GM12875 (cell line): ENCODE results near the gene SAMD9L.
A peak's percentile ranks its signal among the peaks of the same experiment; 100 is the strongest.

Experiments
- H3K4me3 ChIP-seq: one replicate; pipeline ENCODE4 v1.5.1; 2011; ENCODE audit warnings: low read depth, low read length, control low read depth
- TF ChIP-seq, protein P1 (sequence below): IDR thresholded peaks from 2 replicates; pipeline ENCODE4 v1.5.1; 2011; ENCODE audit warnings: low read depth, mild to moderate bottlenecking, control low read depth, inconsistent platforms, low read length, moderate library complexity, borderline replicate concordance; ENCODE audit not compliant: insufficient read depth

SAMD9L gene

DNA sequence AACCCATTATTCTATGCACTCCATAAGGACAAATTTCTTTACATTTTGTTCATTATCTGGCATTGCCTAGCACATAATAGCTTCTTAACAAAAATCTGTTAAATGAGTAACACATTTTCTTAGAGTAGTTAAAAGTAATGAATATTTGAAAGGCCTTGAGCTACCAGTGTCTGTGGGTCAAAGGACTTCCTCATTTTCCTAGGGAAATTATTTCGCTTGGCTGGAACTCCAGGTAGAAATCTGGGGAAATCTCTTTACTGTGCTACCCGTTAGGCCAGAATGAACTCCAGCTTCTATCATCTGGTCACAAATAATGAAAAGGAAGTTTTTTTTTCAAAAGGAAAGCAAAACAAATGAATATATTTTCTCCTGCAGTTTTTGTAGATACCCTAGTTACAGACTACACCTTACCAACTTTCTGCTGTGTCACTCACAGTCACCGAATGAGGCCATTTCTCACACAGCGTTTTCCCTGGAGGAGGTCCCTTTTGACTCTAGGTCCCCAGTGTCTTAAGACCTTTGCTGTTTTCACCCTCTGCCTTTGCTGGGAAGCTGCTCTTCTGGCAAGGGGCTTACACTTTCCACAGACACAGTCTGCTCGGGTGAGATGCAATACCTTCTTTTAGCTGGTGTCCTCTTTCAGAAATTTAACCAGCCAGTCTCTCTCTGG, 1.6 kb downstream of the SAMD9L start:
- peak overlapping the region; percentile 44 for H3K4me3 ChIP-seq
- TF ChIP-seq, protein P1, sequence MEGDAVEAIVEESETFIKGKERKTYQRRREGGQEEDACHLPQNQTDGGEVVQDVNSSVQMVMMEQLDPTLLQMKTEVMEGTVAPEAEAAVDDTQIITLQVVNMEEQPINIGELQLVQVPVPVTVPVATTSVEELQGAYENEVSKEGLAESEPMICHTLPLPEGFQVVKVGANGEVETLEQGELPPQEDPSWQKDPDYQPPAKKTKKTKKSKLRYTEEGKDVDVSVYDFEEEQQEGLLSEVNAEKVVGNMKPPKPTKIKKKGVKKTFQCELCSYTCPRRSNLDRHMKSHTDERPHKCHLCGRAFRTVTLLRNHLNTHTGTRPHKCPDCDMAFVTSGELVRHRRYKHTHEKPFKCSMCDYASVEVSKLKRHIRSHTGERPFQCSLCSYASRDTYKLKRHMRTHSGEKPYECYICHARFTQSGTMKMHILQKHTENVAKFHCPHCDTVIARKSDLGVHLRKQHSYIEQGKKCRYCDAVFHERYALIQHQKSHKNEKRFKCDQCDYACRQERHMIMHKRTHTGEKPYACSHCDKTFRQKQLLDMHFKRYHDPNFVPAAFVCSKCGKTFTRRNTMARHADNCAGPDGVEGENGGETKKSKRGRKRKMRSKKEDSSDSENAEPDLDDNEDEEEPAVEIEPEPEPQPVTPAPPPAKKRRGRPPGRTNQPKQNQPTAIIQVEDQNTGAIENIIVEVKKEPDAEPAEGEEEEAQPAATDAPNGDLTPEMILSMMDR: no peak

DNA sequence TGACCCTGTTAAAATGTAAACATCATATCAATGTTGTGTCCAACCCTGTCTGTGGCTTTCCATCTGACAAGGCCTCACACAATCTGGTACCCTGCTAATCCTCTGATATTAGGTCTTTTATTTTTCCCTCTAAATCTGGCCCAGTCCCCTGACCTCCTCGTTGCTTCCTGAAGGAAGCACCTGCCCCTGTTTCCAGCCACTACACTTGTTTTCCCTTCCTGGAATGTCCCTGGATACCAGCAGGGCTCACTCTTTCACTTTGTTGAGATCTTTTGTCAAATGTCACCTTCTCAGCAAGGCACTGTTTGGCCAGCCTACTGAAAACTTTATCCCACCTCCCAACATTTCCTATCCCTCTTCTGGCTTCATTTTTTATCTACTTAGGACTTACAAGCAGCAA, 2.1 kb downstream of the SAMD9L start:
- TF ChIP-seq, protein P1: no peak
- H3K4me3 ChIP-seq: no peak overlapping the region

DNA sequence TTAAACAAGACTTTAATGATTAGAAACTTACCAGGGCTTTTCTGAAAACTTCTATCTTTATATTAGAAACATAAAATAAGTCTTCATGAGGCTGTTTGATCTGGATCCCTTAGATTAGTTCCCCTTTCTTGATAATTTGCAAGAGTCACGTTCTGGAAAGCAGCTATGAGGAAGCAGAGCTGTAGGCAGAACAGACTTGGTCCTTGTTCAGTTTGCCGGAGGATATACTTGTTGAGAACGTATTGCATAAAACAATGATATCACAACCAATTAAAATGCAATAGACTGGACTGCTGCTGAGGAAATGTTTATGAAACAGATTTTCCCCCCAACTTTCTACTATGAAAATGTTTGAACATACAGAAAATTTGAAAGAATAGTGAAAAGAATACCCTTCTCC, 2.8 kb downstream of the SAMD9L start:
- TF ChIP-seq, protein P1: no peak
- H3K4me3 ChIP-seq: no peak overlapping the region

DNA sequence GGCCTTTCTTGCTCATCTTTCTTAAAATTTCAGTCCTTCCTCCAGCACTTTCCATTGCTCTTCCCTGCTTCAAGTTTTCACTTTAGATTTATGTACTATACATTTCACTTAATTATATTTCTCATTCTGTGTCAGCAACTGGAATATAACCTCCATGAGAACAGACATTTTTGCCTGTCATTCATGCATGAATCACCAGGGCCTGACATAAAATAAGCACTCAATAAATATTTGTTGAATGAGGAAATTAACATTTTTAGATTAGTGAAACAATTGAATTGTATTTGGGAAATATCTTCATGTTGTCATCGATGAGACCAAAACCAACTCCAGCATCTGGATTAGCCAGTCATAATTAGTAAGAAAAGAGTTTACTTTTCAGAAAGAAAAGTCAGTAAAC, 6.1 kb downstream of the SAMD9L start:
- no peak overlapping the region for H3K4me3 ChIP-seq
- TF ChIP-seq, protein P1: no peak

DNA sequence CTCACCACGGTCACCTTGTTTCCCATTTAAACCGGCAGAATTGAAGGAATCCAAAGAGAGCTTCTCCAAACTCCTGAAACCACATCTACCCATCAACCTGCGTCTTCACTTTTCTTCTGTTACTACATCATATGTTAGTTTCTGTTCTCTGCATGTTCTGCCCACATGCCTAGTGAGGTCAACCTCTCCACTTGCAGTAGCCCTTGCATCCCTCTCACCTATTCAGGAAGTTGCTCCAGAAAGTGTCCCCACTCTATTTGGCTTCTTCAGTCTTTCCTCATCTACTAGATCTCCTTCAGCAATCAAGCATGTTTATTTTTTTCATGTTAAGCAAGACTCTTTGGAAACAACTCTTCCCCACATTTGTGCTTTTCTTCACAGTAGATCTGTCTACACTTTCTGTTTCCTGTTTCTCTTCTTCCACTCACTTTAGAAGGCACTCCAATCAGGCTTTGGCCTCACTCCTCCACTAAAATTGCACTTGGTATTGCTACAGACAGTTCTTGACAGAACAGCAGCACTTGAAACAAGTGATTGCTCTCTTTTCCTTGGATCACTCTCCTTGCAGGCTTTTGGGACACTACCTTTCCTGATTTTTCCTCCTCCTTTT, 7.5 kb downstream of the SAMD9L start:
- no peak overlapping the region for H3K4me3 ChIP-seq

DNA sequence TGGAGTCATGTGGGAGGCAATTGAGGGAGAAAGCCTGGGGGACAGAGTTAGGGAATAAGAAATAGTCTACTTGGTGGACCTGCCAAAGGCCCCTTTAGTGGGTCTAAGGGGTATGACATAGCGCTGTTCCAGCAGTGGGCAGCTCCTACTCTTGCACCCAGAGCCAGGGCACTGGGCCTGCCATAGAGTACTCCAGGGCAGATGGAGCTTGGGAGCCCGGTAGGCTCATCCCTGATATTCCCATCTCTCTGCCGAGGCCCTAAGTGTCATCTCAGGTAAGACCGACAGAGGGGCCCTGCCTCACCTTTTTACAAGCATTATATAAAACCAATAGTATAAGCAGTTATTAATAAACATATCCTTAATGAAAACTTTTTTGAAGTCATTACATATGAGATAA, 9.6 kb downstream of the SAMD9L start:
- TF ChIP-seq, protein P1: no peak

More for the DNA sequence above, 7.5 kb downstream of the SAMD9L start:
- TF ChIP-seq, protein P1: no peak

DNA sequence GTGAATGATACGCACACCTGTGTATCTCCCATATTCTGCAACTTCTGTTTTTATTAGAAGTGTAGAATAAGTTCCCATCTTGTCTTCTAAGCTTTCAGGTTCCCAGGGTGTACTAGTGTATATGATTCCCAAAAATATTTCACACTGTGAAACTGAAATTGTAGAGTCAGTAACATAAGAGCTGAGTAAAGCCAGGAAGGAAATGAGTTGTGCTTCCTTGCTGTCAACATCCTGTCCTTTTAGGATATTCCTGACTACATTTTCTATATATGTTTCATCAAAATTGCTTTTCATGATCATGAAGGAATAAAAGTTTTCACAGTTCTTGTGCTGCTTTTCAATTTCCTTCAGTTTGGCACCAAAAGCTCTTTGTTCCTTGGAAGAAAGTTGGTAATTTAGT, 15.2 kb downstream of the SAMD9L start:
- TF ChIP-seq, protein P1: no peak
- H3K4me3 ChIP-seq: no peak overlapping the region

More for the DNA sequence above, 9.6 kb downstream of the SAMD9L start:
- H3K4me3 ChIP-seq: no peak overlapping the region
